NCI-H146 treated with DMSO at 0.1 percent for 48 hours (cell line): ENCODE results near the gene SLC25A41.
"Not testable (repeated sequence)": the region's sequence is repeated elsewhere in the genome, so short reads cannot be mapped to it uniquely, and the experiment has no call there.

Experiments
- DNase-seq: peaks from one replicate; lab custom pipeline; 2025; ENCODE audit not compliant: unreplicated experiment; lab: John Stamatoyannopoulos, UW

Gene SLC25A41

DNA sequence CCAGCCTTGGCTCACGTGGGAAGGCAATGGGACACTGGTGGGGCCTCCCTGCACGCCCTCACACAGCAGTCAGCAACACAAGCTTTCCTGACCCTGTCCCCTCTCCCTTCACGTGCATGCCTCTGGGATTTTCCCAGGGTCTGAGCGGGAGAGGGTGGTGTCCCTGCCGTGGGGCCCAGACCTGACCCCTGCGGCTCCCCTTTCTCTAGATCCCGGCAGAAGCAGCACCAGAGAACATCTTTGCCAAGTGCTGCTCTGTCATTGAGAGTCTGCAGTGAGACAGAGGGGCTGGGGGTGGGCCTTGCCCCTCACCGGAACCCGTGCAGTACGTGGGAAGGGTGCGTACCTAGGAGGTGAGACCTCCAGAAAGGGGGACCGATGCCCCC lies 21.5 kb downstream of the SLC25A41 start:
- no peak for DNase-seq

DNA sequence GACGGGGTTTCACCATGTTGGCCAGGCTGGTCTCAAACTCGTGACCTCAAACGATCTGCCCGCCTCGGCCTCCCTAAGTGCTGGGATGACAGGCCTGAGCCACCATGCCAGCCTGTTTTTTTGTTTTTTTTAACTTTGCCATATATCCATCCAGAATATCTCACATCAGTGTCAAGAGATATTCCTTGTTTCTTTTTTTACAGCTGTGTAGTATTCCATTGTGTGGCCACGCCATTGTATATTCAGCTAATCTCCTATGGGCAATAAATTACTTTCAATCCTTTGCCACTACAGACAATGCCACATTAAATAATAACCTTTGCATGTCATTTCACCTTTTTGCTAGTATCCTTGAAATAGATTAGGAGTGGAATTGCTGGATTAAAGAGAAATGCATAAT lies 24.2 kb downstream of the SLC25A41 start:
- DNase-seq: no peak

DNA sequence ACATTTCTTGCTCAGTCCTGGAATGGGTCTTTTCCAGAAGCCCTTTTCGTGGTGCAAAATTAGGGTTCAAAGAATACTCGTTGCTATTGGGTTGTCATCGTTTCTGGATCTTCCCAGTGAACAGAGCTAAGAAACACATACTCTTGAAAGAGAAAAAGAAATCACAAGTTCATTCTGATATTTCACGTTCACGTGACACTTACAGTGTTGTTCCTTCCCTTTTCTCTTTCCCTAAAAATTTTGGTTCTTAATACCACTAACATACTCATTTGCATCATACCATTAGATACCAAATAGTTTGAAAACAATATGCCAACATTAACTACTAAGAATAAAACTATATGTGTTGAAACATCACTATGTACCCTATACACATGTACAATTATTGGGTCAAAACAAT lies 27.2 kb downstream of the SLC25A41 start:
- DNase-seq: no peak

DNA sequence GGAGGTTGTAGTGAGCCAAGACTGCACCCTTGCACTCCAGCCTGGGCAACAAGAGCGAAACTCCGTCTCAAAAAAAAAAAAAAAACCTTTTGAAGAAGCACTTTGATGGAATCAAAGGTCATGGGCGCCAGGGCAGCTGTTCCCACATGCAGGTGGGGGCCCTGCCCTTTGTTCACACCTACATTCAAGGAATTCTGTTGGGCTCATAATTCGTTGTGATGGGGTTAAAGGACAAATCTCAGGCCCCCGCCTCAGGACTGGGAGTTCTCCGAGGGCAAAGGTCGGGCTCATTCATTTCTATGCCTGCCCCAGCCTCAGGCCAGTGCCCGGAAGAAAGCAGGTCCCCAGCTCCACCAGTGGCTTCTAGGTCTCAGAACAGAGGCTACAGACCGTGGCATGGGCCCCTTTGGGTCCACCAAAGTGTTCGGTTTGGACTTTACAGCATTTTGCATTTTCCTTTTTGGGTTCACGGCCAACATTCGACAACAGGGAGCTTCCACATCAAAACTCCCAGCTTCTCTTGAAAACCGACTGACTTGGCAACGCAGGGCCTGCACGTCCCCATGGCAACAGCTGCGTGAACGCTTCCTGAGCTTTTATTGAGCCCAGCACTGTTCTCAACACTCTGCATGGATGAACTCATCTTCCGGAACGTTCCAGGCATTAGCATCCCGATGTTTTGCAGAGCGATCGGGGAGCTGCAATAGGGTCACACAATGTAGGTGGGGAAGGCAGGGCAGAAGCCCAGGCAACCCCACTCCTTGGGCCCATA lies 30.5 kb downstream of the SLC25A41 start:
- DNase-seq: no peak

DNA sequence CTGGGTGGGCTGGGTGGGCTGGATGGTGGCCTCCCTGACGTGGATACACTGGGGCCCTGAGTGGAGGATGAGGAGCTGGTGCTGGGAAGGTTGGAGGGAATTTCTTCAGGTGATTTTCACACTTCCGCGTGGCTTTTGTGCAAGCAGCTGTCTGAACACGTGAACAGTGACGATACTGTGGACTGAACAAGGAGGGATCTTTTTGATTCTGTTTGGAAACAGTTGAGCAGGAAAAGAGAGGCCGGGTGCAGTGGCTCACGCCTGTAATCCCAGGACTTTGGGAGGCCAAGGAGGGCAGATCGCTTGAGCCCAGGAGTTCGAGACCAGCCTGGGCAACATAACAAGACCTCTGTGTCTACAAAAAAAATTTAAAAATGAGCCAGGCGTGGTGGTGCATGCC lies 31.5 kb downstream of the SLC25A41 start:
- DNase-seq: no peak

DNA sequence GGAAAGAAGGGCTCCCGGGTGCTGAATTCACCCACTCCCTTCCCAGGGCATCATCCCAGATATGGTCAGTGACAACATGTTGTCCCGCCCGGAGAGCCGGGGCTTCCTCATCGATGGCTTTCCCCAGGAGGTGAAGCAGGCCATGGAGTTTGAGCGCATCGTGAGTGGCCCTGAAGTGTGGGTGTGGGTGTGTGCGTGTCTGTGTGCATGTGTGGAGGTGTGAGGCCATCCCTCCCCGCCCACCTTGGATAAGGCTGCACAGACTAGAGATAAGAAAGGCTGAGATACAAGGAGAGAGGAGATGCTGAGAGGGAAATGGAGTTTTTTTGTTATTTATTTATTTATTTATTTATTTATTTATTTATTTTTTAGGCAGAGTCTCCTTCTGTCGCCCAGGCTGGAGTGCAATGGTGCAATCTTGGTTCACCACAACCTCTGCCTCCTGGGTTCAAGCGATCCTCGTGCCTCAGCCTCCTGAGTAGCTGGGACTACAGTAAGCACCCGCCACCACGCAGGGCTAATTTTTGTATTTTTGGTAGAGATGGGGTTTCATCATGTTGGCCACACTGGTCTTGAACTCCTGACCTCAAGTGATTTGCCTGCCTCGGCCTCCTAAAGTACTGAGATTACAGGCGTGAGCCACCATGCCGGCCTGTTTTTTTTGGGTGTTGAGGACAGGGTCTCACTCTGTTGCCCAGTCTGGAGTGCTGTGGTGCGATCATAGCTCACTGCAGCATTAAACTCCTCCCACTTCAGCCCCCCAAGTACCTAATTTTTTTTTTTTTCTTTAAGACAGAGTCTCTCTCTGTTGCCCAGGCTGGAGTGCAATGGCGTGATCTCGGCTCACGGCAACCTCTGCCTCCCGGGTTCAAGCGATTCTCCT lies 33.3 kb downstream of the SLC25A41 start:
- not testable (repeated sequence) for DNase-seq

DNA sequence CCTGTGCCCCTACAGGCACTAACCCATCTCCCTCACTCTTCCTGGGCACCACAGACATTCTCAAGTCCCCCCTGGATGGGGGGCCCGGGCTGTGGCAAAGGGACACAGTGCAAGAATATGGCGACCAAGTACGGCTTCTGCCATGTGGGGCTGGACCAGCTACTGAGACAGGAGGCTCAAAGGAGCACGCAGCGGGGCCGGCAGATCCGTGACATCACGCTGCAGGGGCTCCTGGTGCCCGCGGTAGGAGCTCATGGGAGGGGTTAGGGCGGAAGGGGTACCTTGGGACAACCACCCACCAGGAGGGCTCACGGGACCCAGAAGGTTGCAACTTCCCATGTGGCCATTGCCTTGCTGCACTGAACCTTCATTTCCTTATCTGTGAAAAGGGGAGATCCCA lies 37.3 kb downstream of the SLC25A41 start:
- DNase-seq: no peak

DNA sequence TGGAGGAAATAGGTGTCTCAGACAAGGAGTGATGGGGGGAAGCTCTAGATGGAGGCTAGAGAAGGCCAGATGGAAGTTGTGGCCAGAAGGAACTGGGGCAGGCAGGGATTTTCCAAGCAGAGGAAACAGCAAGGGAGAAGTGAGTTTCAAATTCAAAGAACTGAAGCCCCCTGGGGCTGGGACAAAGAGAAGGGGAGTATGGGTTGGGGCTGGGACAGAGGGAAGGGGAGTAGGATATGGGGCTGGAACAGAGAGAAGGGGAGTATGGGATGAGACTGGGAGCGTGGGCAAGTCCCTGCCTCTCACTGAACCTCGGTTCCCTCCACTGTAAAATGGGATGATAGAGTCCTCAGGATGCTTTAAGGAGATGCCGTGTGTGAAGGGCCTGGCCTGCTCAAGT lies 38.7 kb downstream of the SLC25A41 start:
- no peak for DNase-seq

DNA sequence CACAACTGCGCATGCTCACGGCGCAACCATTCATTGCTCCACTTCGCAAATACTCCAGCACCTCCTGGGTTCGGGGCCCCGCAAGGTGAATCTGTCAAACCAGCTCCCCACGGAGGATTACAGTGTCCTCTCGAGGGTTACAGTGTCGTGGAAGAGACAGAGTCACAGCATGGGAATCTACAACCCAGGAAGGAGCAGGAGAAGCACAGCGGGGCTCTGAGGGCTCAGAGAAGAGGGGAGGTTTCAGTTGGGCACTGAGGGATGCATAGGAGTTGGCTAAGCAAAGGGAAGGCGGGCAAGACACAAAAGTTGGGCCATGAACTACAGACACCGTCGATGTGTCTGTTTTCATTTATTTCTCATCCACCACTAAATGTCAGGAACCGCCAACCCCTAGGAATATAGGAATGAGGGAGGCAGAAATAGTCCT lies 39.6 kb downstream of the SLC25A41 start:
- DNase-seq: no peak

DNA sequence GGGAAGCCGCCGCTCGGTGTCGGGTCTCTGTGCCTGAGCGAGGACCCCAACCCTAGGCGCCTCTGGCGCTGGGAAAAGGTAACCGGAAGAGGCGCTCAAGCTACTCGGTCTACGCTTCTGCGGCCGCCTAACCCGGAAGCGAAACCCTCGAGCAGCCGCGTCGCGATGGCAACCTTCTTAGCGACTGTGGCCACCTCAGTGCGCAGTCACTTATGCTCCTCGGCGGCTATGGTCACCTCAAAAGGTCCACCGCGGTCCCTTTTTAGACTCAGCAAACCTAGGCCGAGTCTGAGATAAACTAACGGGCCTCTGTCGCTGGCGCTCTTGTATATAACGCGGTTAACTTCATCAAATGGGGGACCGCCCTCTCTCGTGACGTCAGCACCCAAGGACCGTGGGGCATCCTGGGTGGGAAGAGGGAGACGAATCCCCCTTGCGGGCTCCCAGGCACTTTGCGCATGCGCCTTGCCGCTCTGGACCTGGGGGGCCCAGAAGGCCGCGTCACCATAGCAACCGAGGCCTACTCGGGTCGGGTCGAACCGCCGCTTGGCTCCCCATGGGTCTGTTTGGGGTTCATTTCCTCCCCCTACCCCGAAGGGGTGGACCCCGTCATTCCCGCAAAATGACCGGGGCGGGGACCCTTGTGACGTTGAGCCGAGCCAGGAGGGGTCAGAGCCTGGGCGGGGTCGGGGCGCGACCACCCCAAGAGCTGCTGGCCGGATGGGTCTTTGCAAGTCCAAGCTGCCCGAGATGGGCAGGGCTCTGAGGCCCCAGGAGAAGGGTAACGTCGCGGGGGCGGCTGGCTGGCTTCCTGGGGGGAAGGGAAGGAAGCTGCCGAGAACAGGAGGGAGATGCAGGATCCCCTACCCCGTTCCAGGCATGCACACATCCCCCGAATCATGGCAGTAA lies 40.2 kb downstream of the SLC25A41 start, which contains the start of gene GTF2F1:
TSS of gene GTF2F1 (minus strand) at position 91 of the 909 bp plus-strand sequence. CDS start 169 bp downstream, outside the sequence.
- peak; percentile 78 for DNase-seq

DNA sequence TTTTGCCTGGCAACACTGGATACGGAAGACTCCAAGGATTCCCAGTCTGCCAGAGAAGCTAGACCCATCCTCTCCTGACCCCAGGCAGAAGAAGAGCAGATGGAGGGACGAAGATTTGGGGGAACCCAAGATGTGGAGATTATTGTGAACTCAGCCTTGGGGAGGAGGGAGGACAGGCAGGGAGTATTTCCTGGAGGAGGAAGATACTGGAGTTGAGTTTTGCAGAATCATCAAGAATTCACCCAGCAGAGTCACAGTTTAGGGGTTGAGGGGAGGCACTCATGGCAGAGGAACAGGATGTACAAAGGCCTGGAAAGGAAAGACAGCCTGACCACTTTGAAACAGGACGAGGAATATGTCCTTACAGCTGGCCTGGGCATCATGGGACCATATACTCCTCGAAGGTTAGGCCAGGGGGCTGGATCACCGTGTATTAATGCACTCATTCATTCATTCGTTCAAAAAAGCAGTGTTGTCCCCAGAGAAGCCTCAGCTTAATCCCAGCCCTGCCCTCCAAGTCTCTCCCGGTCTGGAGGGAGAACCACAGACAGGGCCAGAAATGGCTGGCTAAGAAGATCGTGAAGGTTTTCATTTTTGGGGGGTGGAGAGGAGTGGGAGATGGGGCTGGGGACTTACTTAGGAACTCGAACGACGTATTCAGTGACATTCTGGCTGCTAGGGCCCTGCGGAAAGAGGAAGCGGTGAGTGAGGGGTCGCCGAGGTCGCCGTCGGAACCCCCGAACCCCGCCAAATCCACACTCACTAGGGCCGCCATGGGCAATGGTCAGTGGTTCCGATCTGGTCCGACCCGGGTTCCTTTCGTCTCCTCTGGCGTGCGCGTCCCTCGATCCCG lies 41.1 kb downstream of the SLC25A41 start:
- no peak for DNase-seq

DNA sequence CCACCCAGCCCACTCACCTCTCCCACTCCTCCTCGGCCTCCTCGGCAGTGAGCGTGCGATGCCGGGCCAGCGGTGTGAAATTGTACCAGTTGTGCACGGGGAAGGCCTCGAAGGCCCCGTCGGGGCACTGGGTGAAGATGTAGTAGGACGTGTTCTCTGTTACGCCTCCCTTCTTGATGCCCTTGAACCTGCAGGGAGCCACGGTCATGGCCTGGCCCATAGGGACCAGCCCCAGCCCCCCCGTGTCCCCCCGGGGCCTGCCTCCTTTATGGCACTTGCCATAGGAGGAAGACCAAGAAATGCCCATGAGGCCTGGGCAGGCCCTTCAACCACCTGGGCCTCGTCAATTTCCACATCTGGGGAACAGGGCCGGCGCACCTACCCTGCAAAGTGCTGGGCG lies 46.2 kb downstream of the SLC25A41 start:
- DNase-seq: no peak

DNA sequence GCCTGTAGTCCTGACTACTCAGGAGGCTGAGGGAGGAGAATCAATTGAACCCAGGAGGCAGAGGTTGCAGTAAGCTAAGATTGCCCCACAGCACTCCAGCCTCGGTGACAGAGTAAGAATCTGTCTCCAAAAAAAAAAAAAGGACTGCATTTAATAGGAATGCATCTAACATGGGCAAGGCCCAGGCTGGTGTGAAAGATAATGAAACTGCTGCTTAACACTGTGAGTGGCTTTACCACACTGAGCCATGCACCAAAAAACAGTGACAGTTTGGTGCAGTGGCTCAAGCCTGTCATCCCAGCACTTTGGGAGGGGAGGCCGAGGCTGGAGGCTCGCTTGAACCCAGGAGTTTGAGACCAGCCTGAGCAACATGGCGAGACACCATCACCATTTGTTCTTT lies 49.2 kb downstream of the SLC25A41 start:
- DNase-seq: no peak

DNA sequence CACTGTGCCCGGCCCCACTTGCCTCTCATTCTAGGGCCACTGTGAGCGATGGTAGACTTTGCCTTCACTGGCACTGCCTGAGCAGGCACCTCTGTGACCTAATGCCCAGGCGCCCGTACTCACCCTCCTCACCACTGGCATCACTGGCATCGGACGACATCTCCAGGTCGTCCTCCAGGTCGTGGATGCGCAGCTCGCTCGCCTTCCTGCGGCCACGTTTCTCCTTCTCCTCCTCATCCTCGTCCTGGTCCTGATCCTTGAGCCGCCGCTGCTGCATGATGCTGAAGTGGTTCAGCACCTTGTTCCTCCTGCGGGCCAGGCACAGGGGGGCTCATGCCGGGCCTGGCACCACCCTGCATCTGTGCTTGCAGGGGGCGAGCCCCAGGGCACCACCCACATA lies 50.4 kb downstream of the SLC25A41 start:
- DNase-seq: no peak

DNA sequence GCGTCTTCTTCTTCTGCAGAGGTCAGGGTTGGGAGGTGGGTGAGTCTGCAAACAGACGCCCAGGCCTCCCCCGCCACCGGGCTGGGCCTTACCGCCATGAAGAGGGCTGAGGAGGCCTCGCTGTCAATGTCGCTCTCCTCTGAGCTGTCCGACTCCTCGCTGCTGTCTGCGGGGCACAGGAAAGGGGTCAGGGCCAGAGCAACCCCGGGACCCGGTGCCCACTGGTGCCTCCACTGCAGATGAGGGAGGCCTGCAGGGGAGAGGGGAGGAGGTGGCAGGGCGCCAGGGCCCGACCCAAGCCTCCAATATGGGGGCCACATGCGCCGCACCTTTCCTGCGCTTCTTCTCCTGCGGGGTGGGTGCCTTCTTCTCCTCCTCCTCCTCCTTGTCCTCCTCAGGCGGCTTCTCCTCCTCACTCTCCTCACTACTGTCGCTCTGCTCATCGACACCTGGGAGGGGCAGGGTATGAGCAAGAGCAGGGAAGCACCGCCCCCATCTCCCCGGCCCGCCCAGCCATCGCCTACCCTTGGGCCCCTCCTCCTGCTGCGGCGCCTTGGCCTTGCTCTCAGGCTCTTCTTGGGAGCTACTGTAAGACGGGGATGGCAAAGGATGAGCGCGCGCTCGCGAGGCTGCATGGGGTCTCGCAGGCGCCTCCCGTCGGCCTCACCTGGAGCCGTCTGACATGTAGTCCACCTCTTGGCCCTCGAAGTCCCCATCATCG lies 52.4 kb downstream of the SLC25A41 start:
- no peak for DNase-seq

DNA sequence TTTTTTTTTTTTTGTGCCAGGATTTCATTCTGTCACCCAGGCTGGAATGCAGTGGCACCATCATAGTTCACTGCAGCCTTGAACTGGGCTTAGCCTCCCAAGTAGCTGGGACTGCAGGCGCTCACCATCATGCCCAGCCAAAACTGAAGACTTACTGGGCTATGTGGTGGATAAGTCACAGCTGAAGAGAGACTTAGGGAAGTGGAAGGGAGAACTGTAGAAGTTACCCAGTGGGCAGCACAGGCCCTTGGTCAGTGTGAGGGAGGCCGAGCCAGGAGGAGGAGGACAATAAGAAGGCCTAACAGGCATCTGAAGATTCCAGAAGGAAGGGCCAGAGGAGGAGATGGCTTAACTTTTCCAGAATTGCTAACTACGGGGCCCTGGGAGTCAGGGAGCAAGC lies 53.8 kb downstream of the SLC25A41 start:
- no peak for DNase-seq

DNA sequence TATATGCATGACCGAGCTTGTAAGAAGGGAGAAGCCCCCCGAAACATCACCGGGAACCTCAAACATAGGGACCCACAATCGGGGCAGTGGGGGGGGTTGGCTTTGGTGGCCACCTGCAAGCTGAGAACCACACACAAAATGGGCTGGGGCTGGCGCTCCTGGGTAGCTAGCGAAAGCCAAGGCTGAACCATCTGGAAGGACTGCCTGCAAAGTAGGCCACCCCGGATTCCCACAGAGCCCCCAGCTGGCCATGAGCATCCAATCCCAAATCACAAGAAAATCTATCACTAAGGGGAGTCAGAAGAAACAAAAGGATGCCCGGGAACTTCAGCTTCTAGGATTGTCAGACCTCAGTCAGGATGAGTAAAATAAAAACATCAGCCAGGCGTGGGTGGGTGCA lies 55.1 kb downstream of the SLC25A41 start:
- no peak for DNase-seq

DNA sequence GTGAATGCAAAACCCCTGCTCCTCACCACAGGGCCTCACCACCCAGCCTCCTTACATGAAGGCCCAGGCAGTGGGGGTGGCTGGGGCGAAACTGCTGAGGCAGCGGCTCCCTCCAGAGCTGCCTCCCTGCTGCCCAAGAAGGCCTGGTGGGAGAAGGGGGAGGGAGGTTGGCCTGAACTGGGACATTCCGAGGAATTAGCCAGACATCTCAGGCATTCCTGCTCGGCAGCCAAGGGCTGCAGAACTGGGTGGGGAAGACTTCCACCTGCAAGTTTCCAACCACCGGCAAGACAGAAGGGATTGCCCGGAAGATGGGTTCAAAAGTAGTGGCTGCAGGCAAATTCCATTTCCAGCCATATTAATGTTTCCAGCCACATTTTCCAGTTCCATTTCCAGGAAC lies 55.5 kb downstream of the SLC25A41 start:
- no peak for DNase-seq

DNA sequence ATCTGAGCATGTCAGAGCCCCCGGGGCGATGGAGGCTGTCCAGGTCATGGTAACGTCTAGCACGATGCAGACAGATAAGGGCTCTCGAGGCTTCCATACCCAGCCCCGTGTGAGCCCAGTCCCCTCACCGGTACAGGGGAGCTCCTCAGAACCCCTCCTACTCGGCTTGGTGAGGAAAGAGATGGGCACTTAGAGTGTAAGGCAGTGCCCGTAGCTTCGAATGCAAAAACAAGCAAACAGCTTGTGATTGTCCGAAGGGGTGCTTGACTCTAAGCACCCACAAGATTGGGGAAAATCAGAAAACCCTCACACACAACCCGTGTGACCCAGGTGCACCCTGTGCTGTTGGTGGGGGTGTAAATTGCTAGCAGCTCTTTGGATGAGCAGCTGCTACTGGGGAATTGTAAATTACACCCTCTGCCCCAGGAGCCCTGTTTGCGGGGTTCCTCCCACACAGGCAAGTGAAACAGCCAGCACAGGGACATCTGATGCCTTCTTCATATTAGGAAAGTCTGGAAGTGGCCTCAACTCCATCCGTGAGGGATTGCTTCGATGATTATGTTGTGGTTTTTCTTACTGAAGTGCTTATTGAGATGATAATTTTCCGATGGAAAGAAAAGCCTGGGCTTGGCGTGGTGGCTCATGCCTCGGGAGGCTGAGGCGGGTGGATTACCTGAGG lies 56.9 kb downstream of the SLC25A41 start:
- DNase-seq: no peak
